ENCODE results near the gene AP4E1. TPM values are rescaled to one million over a fixed set of nuclear protein-coding genes. Genes with fewer than 3 reads are reported as not detected.

AP4E1 gene
- total and polyA plus RNA-seq, 9 donors: 3.1 to 12.7 (median 6.8) TPM

DNA sequence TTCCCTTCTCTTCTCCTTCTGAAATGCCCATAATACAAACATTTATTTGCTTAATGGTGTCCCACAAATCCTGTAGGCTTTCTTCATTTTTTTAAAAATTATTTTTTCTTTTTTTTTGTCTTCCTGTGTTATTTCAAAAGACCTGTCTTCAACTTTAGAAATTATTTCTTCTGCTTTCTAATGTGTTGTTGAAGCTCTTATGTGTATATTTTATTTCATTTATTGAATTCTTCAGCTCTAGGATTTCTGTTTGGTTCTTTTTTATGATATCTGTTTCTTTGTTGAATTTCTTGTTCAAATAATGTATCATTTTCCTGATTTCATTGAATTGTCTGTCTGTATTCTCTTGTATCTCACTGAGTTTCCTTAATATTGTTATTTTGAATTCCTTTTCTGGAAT lies 63.1 kb downstream of the AP4E1 start:
- no peak for DNase-seq
- Histone ChIP-seq H3K4me1 (ENCODE audit: insufficient read depth) (no peaks in the 10 kb centered on the region), H3K4me3 (no peak overlapping the region), H3K36me3 (no peaks in the 10 kb centered on the region), H3K9me3 (peaks cover 0 to 9% of the 10 kb centered on the region in 2 donors), H3K27me3 (no peaks in the 10 kb centered on the region), H3K27ac (no peak overlapping the region)
- TF ChIP-seq POLR2A (IDR thresholded peaks at IDR 0.05) (no peak), EP300 (IDR thresholded peaks at IDR 0.05) (no peak)
- TF ChIP-seq, protein P1, sequence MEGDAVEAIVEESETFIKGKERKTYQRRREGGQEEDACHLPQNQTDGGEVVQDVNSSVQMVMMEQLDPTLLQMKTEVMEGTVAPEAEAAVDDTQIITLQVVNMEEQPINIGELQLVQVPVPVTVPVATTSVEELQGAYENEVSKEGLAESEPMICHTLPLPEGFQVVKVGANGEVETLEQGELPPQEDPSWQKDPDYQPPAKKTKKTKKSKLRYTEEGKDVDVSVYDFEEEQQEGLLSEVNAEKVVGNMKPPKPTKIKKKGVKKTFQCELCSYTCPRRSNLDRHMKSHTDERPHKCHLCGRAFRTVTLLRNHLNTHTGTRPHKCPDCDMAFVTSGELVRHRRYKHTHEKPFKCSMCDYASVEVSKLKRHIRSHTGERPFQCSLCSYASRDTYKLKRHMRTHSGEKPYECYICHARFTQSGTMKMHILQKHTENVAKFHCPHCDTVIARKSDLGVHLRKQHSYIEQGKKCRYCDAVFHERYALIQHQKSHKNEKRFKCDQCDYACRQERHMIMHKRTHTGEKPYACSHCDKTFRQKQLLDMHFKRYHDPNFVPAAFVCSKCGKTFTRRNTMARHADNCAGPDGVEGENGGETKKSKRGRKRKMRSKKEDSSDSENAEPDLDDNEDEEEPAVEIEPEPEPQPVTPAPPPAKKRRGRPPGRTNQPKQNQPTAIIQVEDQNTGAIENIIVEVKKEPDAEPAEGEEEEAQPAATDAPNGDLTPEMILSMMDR (IDR thresholded peaks at IDR 0.05): no peak
- intact Hi-C loops (cut with DNase I): no loop called here

DNA sequence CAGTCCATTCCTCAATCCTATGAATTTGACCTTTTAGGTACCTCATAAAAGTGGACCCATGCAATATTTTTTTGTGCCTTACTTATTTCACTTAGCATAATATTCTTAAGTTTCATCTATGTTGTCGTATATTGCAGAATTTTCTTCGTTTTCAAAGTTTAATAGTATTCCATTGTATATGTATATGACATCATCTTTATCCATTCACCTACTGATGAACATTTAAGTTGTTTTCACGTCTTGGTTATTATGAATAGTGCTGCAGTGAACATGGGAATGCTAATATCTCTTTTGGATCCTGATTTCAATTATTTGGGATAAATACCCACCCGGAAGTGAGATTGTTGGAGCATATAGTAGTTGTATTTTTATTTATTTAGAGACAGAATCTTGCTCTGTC lies 65.1 kb downstream of the AP4E1 start:
- TF ChIP-seq, protein P1 (IDR thresholded peaks at IDR 0.05): no peak
- TF ChIP-seq EP300 (IDR thresholded peaks at IDR 0.05): no peak
- no peak for TF ChIP-seq POLR2A (IDR thresholded peaks at IDR 0.05)
- no peak overlapping the region for H3K4me3 ChIP-seq
- DNase-seq: no peak
- H3K4me1 ChIP-seq (ENCODE audit: insufficient read depth): no peaks in the 10 kb centered on the region
- H3K9me3 ChIP-seq: peaks cover 0 to 9% of the 10 kb centered on the region in 2 donors
- intact Hi-C loops (cut with DNase I): no loop called here
- no peaks in the 10 kb centered on the region for H3K36me3 ChIP-seq
- H3K27ac ChIP-seq: no peak overlapping the region
- H3K27me3 ChIP-seq: no peaks in the 10 kb centered on the region
- WGBS, 3 donors: 72 to 87% (median 87%) methylated on average over 4 of the region's 4 CpGs

DNA sequence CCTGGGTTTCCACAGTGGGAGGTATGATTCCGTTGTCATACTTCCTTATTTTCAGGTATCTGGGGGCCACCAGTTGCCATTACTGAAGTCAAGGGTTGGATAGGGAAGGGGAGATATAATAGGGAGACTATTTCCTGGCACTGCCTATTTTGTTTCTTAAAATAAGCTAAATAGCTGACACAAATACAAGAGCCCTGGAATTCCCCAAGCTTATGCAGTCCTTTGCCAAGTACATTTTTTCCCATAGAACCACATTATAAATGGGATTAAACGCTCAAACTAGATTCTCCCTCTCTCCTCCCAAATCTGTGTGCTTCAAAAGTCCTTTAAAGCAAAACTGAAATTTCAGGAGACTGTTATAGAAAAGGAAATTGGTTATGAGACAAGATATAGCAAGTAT lies 68.7 kb downstream of the AP4E1 start:
- H3K27ac ChIP-seq: no peak overlapping the region
- intact Hi-C loops (cut with DNase I): no loop called here
- TF ChIP-seq POLR2A (IDR thresholded peaks at IDR 0.05) (no peak), EP300 (IDR thresholded peaks at IDR 0.05) (no peak)
- TF ChIP-seq, protein P1 (IDR thresholded peaks at IDR 0.05): no peak
- H3K36me3 ChIP-seq: no peaks in the 10 kb centered on the region
- 48 to 57% (median 49%) methylated on average over 2 of the region's 2 CpGs for WGBS, 3 donors
- H3K4me1 ChIP-seq (ENCODE audit: insufficient read depth): no peaks in the 10 kb centered on the region
- peaks cover 0 to 6% of the 10 kb centered on the region in 2 donors for H3K9me3 ChIP-seq
- no peak for DNase-seq
- no peaks in the 10 kb centered on the region for H3K27me3 ChIP-seq
- H3K4me3 ChIP-seq: no peak overlapping the region

DNA sequence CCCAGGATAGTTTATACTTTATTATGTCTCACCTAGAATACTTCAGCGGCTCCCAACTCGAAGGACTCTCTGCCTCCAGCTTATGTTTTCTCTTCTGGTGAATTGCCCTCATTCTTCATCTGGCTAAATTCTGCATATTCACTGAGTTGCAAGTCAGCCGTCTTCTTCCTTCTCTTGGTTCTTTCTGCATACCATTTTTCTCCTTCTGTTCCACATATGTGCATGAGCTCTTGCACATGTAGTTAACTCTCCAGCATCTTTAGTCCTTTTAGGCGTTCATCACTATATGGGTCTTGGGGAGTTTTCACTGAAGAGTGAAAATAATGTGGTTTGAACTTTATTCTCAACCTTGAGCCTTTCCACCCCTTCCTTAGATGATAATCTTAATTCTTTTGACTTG lies 70.1 kb downstream of the AP4E1 start:
- Histone ChIP-seq H3K27ac (no peak overlapping the region), H3K27me3 (no peaks in the 10 kb centered on the region), H3K4me1 (ENCODE audit: insufficient read depth) (no peaks in the 10 kb centered on the region), H3K9me3 (no peaks in the 10 kb centered on the region), H3K36me3 (no peaks in the 10 kb centered on the region), H3K4me3 (no peak overlapping the region)
- TF ChIP-seq, protein P1 (IDR thresholded peaks at IDR 0.05): no peak
- TF ChIP-seq EP300 (IDR thresholded peaks at IDR 0.05) (no peak), POLR2A (IDR thresholded peaks at IDR 0.05) (no peak)
- WGBS, 3 donors: 95 to 98% (median 96%) methylated on average over 4 of the region's 4 CpGs
- intact Hi-C loops (cut with DNase I): no loop called here
- DNase-seq: no peak

DNA sequence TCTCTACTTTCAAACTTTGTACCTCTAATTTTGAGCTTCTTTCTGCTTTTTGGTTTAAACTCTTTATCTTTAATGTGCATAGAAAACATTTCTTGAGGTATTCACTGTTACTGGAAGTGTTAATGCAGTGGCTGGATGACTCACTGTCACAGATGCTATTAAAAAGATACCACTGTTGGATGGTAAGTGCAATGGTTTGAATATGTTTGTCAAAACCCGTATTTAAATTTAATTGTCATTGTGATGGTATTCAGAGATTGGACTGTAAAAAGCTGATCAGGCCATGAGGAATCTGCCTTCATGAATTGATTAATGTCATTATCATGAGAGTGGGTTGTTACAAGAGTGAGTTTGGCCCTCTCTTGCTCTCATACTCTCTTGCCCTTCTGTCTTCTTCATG lies 70.6 kb downstream of the AP4E1 start:
- TF ChIP-seq, protein P1 (IDR thresholded peaks at IDR 0.05): no peak
- TF ChIP-seq POLR2A (IDR thresholded peaks at IDR 0.05): no peak
- TF ChIP-seq EP300 (IDR thresholded peaks at IDR 0.05): no peak
- Histone ChIP-seq H3K27me3 (no peaks in the 10 kb centered on the region), H3K4me1 (ENCODE audit: insufficient read depth) (no peaks in the 10 kb centered on the region), H3K4me3 (no peak overlapping the region), H3K9me3 (no peaks in the 10 kb centered on the region), H3K36me3 (no peaks in the 10 kb centered on the region), H3K27ac (no peak overlapping the region)
- intact Hi-C loops (cut with DNase I): no loop called here
- DNase-seq: no peak
- WGBS, 3 donors: 85 to 97% (median 89%) methylated on average over 1 of the region's 1 CpG
